ENCODE results near the gene SEZ6. TPM values are rescaled to one million over a fixed set of nuclear protein-coding genes. Genes with fewer than 3 reads are reported as not detected.

Gene SEZ6
- total RNA-seq, 1 experiment from 2014 or later, result 2.6 TPM

DNA sequence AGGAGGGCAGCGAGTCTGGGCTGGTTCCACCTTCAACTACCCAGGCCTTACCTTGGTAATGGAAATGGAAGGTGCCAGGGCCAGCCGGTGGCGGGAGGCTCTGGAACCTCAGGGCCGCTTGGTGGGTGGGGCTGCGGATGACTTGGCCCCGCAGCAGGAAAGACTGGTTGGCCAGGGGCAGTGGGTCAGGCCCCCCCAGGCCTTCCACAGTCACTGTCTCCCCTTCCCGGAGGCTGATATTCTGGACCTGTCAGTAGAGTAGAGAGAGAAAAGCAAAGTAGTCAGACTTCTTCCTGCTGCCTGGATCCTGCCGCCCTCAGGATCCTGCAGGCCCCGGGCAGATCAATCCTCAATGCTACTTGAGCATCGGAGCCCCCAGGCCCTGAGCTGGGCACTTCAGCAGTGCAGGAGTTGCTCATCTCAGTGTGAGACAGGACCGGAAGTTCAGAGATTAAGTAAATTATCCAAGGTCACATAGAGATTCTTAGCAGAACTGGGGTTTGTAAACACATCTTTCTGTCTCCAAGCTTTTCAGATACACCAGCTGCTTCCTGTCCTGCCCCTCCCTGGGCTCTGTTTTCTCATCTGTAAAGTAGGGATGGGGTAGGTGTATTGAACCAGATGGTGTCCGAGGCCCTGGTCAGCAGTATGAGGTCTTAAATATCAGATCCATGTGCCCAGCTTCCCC lies 36.0 kb downstream of the SEZ6 start:
- H3K4me3 ChIP-seq (ENCODE audit: low read depth, low read length, poor library complexity, severe bottlenecking), result no peak overlapping the region
- no peaks in the 10 kb centered on the region for H3K36me3 ChIP-seq (ENCODE audit: insufficient read depth, low read length, poor library complexity, severe bottlenecking)
- intact Hi-C loops (cut with micrococcal nuclease; ENCODE audit: unreplicated experiment), result loop anchor here (10.0 kb wide), 1 partner anchor 255 kb away; no protein-coding TSS in a partner anchor
- no peak for TF ChIP-seq EZH2 (IDR thresholded peaks at IDR 0.05; ENCODE audit: borderline replicate concordance, low read depth, low read length, poor library complexity, severe bottlenecking)
- TF ChIP-seq, protein P1, sequence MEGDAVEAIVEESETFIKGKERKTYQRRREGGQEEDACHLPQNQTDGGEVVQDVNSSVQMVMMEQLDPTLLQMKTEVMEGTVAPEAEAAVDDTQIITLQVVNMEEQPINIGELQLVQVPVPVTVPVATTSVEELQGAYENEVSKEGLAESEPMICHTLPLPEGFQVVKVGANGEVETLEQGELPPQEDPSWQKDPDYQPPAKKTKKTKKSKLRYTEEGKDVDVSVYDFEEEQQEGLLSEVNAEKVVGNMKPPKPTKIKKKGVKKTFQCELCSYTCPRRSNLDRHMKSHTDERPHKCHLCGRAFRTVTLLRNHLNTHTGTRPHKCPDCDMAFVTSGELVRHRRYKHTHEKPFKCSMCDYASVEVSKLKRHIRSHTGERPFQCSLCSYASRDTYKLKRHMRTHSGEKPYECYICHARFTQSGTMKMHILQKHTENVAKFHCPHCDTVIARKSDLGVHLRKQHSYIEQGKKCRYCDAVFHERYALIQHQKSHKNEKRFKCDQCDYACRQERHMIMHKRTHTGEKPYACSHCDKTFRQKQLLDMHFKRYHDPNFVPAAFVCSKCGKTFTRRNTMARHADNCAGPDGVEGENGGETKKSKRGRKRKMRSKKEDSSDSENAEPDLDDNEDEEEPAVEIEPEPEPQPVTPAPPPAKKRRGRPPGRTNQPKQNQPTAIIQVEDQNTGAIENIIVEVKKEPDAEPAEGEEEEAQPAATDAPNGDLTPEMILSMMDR (conservative IDR thresholded peaks at IDR 0.05; ENCODE audit: low read depth, low read length), result no peak
- BruUV-seq (replicated peaks), result no TSS peak
- no peaks in the 10 kb centered on the region for H3K27me3 ChIP-seq (replicated peaks; ENCODE audit: insufficient read depth, low read depth, low read length, poor library complexity)
- H3K27ac ChIP-seq (ENCODE audit: low read depth, low read length, poor library complexity, severe bottlenecking), result peak overlapping the region; percentile 59
- POLR2A ChIA-PET (ENCODE audit: low non-redundant PET), result no interaction called here
- DNase-seq (ENCODE audit: low spot score), result no peak
- no peaks in the 10 kb centered on the region for H3K9me3 ChIP-seq (ENCODE audit: low read depth, low read length, poor library complexity, severe bottlenecking)
- CTCF ChIA-PET, result interaction anchor here (3.3 kb wide), 1 partner anchor 147 kb away, joined by 25 read pairs; no protein-coding TSS in a partner anchor
- H3K4me1 ChIP-seq (ENCODE audit: insufficient read depth, low read length, poor library complexity, severe bottlenecking), result peaks cover 44% of the 10 kb centered on the region

DNA sequence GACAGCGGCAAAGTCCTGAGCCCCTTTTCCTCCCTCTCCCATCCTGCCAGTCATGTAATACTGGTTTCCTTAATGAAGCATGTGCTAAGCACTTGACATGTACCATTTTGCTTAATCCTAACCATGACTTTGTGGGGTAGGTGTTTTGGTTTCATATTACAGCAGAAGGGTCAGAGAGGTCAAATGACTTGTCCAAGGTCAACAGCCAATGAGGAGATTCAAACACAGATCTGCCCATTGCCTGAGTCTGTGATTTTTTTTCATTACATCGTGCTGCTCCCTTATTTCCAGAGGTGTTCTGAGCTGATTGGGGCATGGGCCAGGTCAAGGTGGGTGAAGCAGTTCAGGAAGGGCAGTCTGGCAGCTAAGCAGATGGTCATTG lies 36.9 kb downstream of the SEZ6 start:
- no TSS peak for BruUV-seq (replicated peaks)
- no peak for DNase-seq (ENCODE audit: low spot score)
- H3K4me3 ChIP-seq (ENCODE audit: low read depth, low read length, poor library complexity, severe bottlenecking), result no peak overlapping the region
- CTCF ChIA-PET, result interaction anchor here (1.6 to 3.3 kb wide), 2 partner anchors 143 to 147 kb away, joined by 12 to 25 read pairs; no protein-coding TSS in a partner anchor
- H3K9me3 ChIP-seq (ENCODE audit: low read depth, low read length, poor library complexity, severe bottlenecking), result no peaks in the 10 kb centered on the region
- POLR2A ChIA-PET (ENCODE audit: low non-redundant PET), result no interaction called here
- intact Hi-C loops (cut with micrococcal nuclease; ENCODE audit: unreplicated experiment), result loop anchor here (10.0 kb wide), 1 partner anchor 256 kb away; no protein-coding TSS in a partner anchor
- TF ChIP-seq EZH2 (IDR thresholded peaks at IDR 0.05; ENCODE audit: borderline replicate concordance, low read depth, low read length, poor library complexity, severe bottlenecking), result no peak
- TF ChIP-seq, protein P1 (conservative IDR thresholded peaks at IDR 0.05; ENCODE audit: low read depth, low read length), result no peak
- H3K4me1 ChIP-seq (ENCODE audit: insufficient read depth, low read length, poor library complexity, severe bottlenecking), result peaks cover 44% of the 10 kb centered on the region
- H3K27me3 ChIP-seq (replicated peaks; ENCODE audit: insufficient read depth, low read depth, low read length, poor library complexity), result no peaks in the 10 kb centered on the region
- no peak overlapping the region for H3K27ac ChIP-seq (ENCODE audit: low read depth, low read length, poor library complexity, severe bottlenecking)
- H3K36me3 ChIP-seq (ENCODE audit: insufficient read depth, low read length, poor library complexity, severe bottlenecking), result no peaks in the 10 kb centered on the region

DNA sequence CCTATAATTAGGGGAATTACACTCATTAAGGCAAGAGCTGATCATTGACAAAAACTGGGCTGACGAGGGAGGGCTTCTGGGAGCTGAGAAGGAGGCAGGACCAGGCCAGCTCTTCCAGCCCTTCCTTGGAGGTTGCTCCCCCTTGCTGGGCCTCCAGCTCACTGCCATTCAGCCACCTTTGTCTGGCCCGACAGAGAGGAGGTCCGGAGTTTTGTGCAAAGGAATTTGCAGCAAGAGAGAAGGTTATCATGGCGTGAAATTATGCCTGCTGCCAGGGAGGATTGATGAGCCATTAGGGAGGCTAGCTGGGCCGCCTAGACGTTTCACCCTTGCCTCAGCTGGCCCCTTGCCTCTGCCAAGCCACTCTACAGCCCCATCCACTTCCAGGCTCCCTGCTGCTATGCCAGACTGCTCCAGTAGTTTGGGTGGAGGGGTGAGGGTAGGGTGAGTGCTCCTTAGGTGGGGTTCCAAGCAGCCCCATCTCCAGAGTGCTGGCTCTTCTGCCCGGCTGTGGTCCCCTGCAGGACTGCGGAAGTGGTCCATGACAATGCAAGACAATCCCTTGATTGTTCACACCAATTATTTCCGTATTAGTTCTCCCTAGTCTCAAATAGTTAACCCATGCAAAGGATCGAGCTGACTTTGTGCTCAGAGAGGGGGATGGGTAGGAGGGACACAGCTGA lies 37.5 kb downstream of the SEZ6 start:
- DNase-seq (ENCODE audit: low spot score), result peak; percentile 55
- TF ChIP-seq, protein P1 (conservative IDR thresholded peaks at IDR 0.05; ENCODE audit: low read depth, low read length), result no peak
- no peak for TF ChIP-seq EZH2 (IDR thresholded peaks at IDR 0.05; ENCODE audit: borderline replicate concordance, low read depth, low read length, poor library complexity, severe bottlenecking)
- Histone ChIP-seq H3K4me3 (ENCODE audit: low read depth, low read length, poor library complexity, severe bottlenecking) (no peak overlapping the region), H3K36me3 (ENCODE audit: insufficient read depth, low read length, poor library complexity, severe bottlenecking) (no peaks in the 10 kb centered on the region), H3K27me3 (replicated peaks; ENCODE audit: insufficient read depth, low read depth, low read length, poor library complexity) (no peaks in the 10 kb centered on the region), H3K4me1 (ENCODE audit: insufficient read depth, low read length, poor library complexity, severe bottlenecking) (peaks cover 40% of the 10 kb centered on the region), H3K27ac (ENCODE audit: low read depth, low read length, poor library complexity, severe bottlenecking) (peak overlapping the region; percentile 31), H3K9me3 (ENCODE audit: low read depth, low read length, poor library complexity, severe bottlenecking) (no peaks in the 10 kb centered on the region)
- intact Hi-C loops (cut with micrococcal nuclease; ENCODE audit: unreplicated experiment), result loop anchor here (10.0 kb wide), 1 partner anchor 256 kb away; no protein-coding TSS in a partner anchor
- no TSS peak for BruUV-seq (replicated peaks)
- ChIA-PET POLR2A (ENCODE audit: low non-redundant PET) (no interaction called here), CTCF (interaction anchor here (1.0 to 3.3 kb wide), 5 partner anchors 130 to 241 kb away, joined by 3 to 25 read pairs (median 4); no protein-coding TSS in a partner anchor)
